Mesenchymal stem cell (in vitro differentiated cells and primary cell): Measurements from ENCODE around the gene CYSLTR2.
A peak's percentile ranks its signal among the peaks of the same experiment; 100 is the strongest.

Source experiments
- DNase-seq: peaks from one replicate; pipeline ENCODE4 v3.0.0-alpha.2; 2013
- H2AFZ ChIP-seq: one replicate; pipeline ENCODE4 v1.6.1; 2013; ENCODE audit warnings: low read depth, mild to moderate bottlenecking, control low read depth, inconsistent platforms, low read length, moderate library complexity
- H2AK5ac ChIP-seq: 2 replicates; pipeline ENCODE4 v1.6.1; 2013; ENCODE audit warnings: low read length, moderate library complexity, mild to moderate bottlenecking, inconsistent platforms; ENCODE audit not compliant: severe bottlenecking
- H2BK120ac ChIP-seq: one replicate; pipeline ENCODE4 v1.6.1; 2013; ENCODE audit warnings: low read depth, mild to moderate bottlenecking, inconsistent platforms, low read length, moderate library complexity
- H2BK12ac ChIP-seq, 2 experiments: one replicate each; pipeline ENCODE4 v1.6.1; 2013; ENCODE audit warnings: inconsistent platforms in 2 of 2, low read length in 2 of 2, mild to moderate bottlenecking in 2 of 2, moderate library complexity in 2 of 2, control low read depth in 1 of 2
- H2BK15ac ChIP-seq: one replicate; pipeline ENCODE4 v1.6.1; 2013; ENCODE audit warnings: mild to moderate bottlenecking, low read depth, inconsistent platforms; ENCODE audit not compliant: poor library complexity, severe bottlenecking
- H2BK5ac ChIP-seq: 2 replicates; pipeline ENCODE4 v1.6.1; 2013; ENCODE audit warnings: low read depth, mild to moderate bottlenecking, low read length, control low read depth, inconsistent platforms; ENCODE audit not compliant: poor library complexity, severe bottlenecking
- H3K14ac ChIP-seq, 2 experiments: one replicate each; pipeline ENCODE4 v1.6.1; 2013; ENCODE audit warnings: inconsistent platforms in 2 of 2, low read length in 2 of 2, control low read depth in 1 of 2, mild to moderate bottlenecking in 1 of 2, moderate library complexity in 1 of 2
- H3K18ac ChIP-seq, 2 experiments: one replicate each; pipeline ENCODE4 v1.6.1; 2013; ENCODE audit warnings: inconsistent platforms in 2 of 2, low read length in 2 of 2, control low read depth in 1 of 2, low read depth in 1 of 2, mild to moderate bottlenecking in 1 of 2
- H3K23ac ChIP-seq, 2 experiments: one replicate each; pipeline ENCODE4 v1.6.1; 2013; ENCODE audit warnings: inconsistent platforms in 2 of 2, low read length in 2 of 2, mild to moderate bottlenecking in 2 of 2, moderate library complexity in 2 of 2, control low read depth in 1 of 2
- H3K27ac ChIP-seq: 2 replicates; pipeline ENCODE4 v1.5.1; 2013; ENCODE audit warnings: mild to moderate bottlenecking, moderate library complexity, low read length, control low read depth, inconsistent platforms; ENCODE audit not compliant: poor library complexity, severe bottlenecking
- H3K27me3 ChIP-seq, 2 experiments: 2 replicates each; pipeline versions ENCODE4 v1.6.1 to v1.7.0; 2013; ENCODE audit warnings: low read length in 2 of 2, mild to moderate bottlenecking in 2 of 2, moderate library complexity in 2 of 2, control low read depth in 1 of 2, inconsistent platforms in 1 of 2; ENCODE audit not compliant: control insufficient read depth in 1 of 2, insufficient read depth in 1 of 2
- H3K36me3 ChIP-seq, 2 experiments: 2 replicates each; pipeline versions ENCODE4 v1.6.1 to v1.7.0; 2013; ENCODE audit warnings: low read length in 2 of 2, control low read depth in 1 of 2, inconsistent platforms in 1 of 2, low read depth in 1 of 2, mild to moderate bottlenecking in 1 of 2; ENCODE audit not compliant: insufficient read depth in 2 of 2, control insufficient read depth in 1 of 2
- H3K4ac ChIP-seq, 2 experiments: one replicate each; pipeline ENCODE4 v1.6.1; 2013; ENCODE audit warnings: inconsistent platforms in 2 of 2, low read length in 2 of 2, mild to moderate bottlenecking in 2 of 2, moderate library complexity in 2 of 2, control low read depth in 1 of 2, low read depth in 1 of 2
- H3K4me1 ChIP-seq: 2 replicates; pipeline ENCODE4 v1.6.1; 2013; ENCODE audit warnings: low read depth, low read length, control low read depth; ENCODE audit not compliant: control insufficient read depth, insufficient read depth
- H3K4me2 ChIP-seq: 2 replicates; pipeline ENCODE4 v1.6.1; 2013; ENCODE audit warnings: low read length, mild to moderate bottlenecking, inconsistent platforms; ENCODE audit not compliant: poor library complexity, severe bottlenecking
- H3K4me3 ChIP-seq, 2 experiments: 2 replicates each; pipeline versions ENCODE4 v1.5.1 to v1.7.0; 2013; ENCODE audit warnings: low read length in 2 of 2, mild to moderate bottlenecking in 2 of 2, control low read depth in 1 of 2, low read depth in 1 of 2; ENCODE audit not compliant: insufficient read depth in 1 of 2
- H3K79me1 ChIP-seq: replicated peaks from 2 replicates; pipeline ENCODE4 v1.6.1; 2013; ENCODE audit warnings: mild to moderate bottlenecking, control low read depth, low read length, inconsistent platforms; ENCODE audit not compliant: poor library complexity, severe bottlenecking
- H3K9ac ChIP-seq: 2 replicates; pipeline ENCODE4 v1.7.0; 2013; ENCODE audit warnings: mild to moderate bottlenecking, low read length, moderate library complexity
- H3K9me3 ChIP-seq: 2 replicates; pipeline ENCODE4 v1.7.0; 2013; ENCODE audit warnings: mild to moderate bottlenecking, low read length; ENCODE audit not compliant: control insufficient read depth
- H4K8ac ChIP-seq: one replicate; pipeline ENCODE4 v1.6.1; 2013; ENCODE audit warnings: inconsistent platforms, mild to moderate bottlenecking, low read length, moderate library complexity
- H4K91ac ChIP-seq: one replicate; pipeline ENCODE4 v1.6.1; 2013; ENCODE audit warnings: mild to moderate bottlenecking, low read length, inconsistent platforms
- WGBS: methylation state at CpG from one replicate; pipeline ENCODE4 v1.1.7; 2013; ENCODE audit warnings: mixed read lengths; 5-methylcytosine and 5-hydroxymethylcytosine counted together

The CYSLTR2 gene

GRCh38 chr13:48728876-48729275 is 75.1 kb downstream of the CYSLTR2 start:
- H3K14ac ChIP-seq: no peak overlapping the region
- 95% methylated on average over 4 of the region's 4 CpGs for WGBS
- H2BK5ac ChIP-seq: no peak overlapping the region

GRCh38 chr13:48729856-48730255 is 76.1 kb downstream of the CYSLTR2 start:
- Histone ChIP-seq H3K4ac (no peak overlapping the region), H2BK5ac (no peak overlapping the region), H4K8ac (peak overlapping the region; percentile 12), H4K91ac (peak overlapping the region; percentile 35), H2AK5ac (no peak overlapping the region), H3K27me3 (peaks cover 0 to 50% of the 10 kb centered on the region in 2 experiments), H2BK15ac (peak overlapping the region; percentile 55), H3K14ac (no peak overlapping the region), H3K4me3 (no peak overlapping the region), H3K23ac (no peak overlapping the region), H3K9me3 (peaks cover 4% of the 10 kb centered on the region), H3K4me1 (no peaks in the 10 kb centered on the region), H3K18ac (no peak overlapping the region), H2BK120ac (no peak overlapping the region), H3K4me2 (no peak overlapping the region), H3K27ac (no peak overlapping the region), H3K9ac (no peak overlapping the region), H2BK12ac (peak overlapping the region in 1 of 2 experiments; percentile 64), H3K36me3 (no peaks in the 10 kb centered on the region), H2AFZ (no peak overlapping the region), H3K79me1 (no peaks in the 10 kb centered on the region)
- no peak for DNase-seq
- 96% methylated on average over 4 of the region's 4 CpGs for WGBS

More at GRCh38 chr13:48728876-48729275, 75.1 kb downstream of the CYSLTR2 start:
- no peaks in the 10 kb centered on the region for H3K36me3 ChIP-seq
- H3K4ac ChIP-seq: no peak overlapping the region
- no peak overlapping the region for H2BK120ac ChIP-seq
- no peak overlapping the region for H2BK12ac ChIP-seq
- no peak for DNase-seq
- H2BK15ac ChIP-seq: no peak overlapping the region
- H3K18ac ChIP-seq: no peak overlapping the region
- H4K91ac ChIP-seq: no peak overlapping the region
- H3K9ac ChIP-seq: no peak overlapping the region
- H2AFZ ChIP-seq: no peak overlapping the region
- H3K9me3 ChIP-seq: peaks cover 5% of the 10 kb centered on the region
- H3K4me3 ChIP-seq: no peak overlapping the region
- H3K4me2 ChIP-seq: no peak overlapping the region
- H3K79me1 ChIP-seq: no peaks in the 10 kb centered on the region
- no peak overlapping the region for H3K23ac ChIP-seq
- no peak overlapping the region for H4K8ac ChIP-seq
- no peaks in the 10 kb centered on the region for H3K4me1 ChIP-seq
- H3K27ac ChIP-seq: no peak overlapping the region
- H3K27me3 ChIP-seq: peaks cover 0 to 47% of the 10 kb centered on the region in 2 experiments
- no peak overlapping the region for H2AK5ac ChIP-seq

GRCh38 chr13:48731001-48731658 is 77.4 kb downstream of the CYSLTR2 start:
- no peak overlapping the region for H3K4me3 ChIP-seq
- 73% methylated on average over 5 of the region's 6 CpGs for WGBS
- no peak overlapping the region for H2AK5ac ChIP-seq
- peak; percentile 50 for DNase-seq
- H3K4me1 ChIP-seq: no peaks in the 10 kb centered on the region
- no peak overlapping the region for H3K14ac ChIP-seq
- H2BK12ac ChIP-seq: peak overlapping the region in 1 of 2 experiments; percentile 64
- no peak overlapping the region for H3K27ac ChIP-seq
- no peak overlapping the region for H3K9ac ChIP-seq
- H3K9me3 ChIP-seq: no peaks in the 10 kb centered on the region
- H2BK5ac ChIP-seq: no peak overlapping the region
- H4K8ac ChIP-seq: no peak overlapping the region
- H3K4me2 ChIP-seq: no peak overlapping the region
- H3K79me1 ChIP-seq: no peaks in the 10 kb centered on the region
- no peak overlapping the region for H2BK120ac ChIP-seq
- no peak overlapping the region for H4K91ac ChIP-seq
- no peak overlapping the region for H3K23ac ChIP-seq
- no peak overlapping the region for H3K4ac ChIP-seq
- H2AFZ ChIP-seq: no peak overlapping the region
- no peak overlapping the region for H3K18ac ChIP-seq
- peaks cover 0 to 62% of the 10 kb centered on the region in 2 experiments for H3K27me3 ChIP-seq
- peak overlapping the region; percentile 44 for H2BK15ac ChIP-seq
- H3K36me3 ChIP-seq: no peaks in the 10 kb centered on the region

- WGBS: 49% methylated on average over 16 of the region's 16 CpGs
These were observed 78.3 kb downstream of the CYSLTR2 start for GRCh38 chr13:48731957-48732569.

More at GRCh38 chr13:48731957-48732569, 78.3 kb downstream of the CYSLTR2 start:
- peak overlapping the region; percentile 16 for H3K9ac ChIP-seq
- H3K4me3 ChIP-seq: peak overlapping the region in 1 of 2 experiments; percentile 55
- H2BK120ac ChIP-seq: no peak overlapping the region
- no peak overlapping the region for H4K8ac ChIP-seq
- no peak overlapping the region for H2BK15ac ChIP-seq
- H3K14ac ChIP-seq: no peak overlapping the region
- H3K4me1 ChIP-seq: no peaks in the 10 kb centered on the region
- H3K27ac ChIP-seq: no peak overlapping the region
- no peak overlapping the region for H3K18ac ChIP-seq
- no peak overlapping the region for H2AFZ ChIP-seq
- H2AK5ac ChIP-seq: no peak overlapping the region
- H3K23ac ChIP-seq: no peak overlapping the region
- no peak overlapping the region for H4K91ac ChIP-seq
- H3K4me2 ChIP-seq: no peak overlapping the region
- no peak overlapping the region for H3K4ac ChIP-seq
- H3K79me1 ChIP-seq: no peaks in the 10 kb centered on the region
- no peak overlapping the region for H2BK12ac ChIP-seq
- no peaks in the 10 kb centered on the region for H3K36me3 ChIP-seq
- H3K27me3 ChIP-seq: peaks cover 0 to 71% of the 10 kb centered on the region in 2 experiments
- no peaks in the 10 kb centered on the region for H3K9me3 ChIP-seq
- no peak overlapping the region for H2BK5ac ChIP-seq
- DNase-seq: no peak
